DND-41 (cell line): ENCODE measurements around the gene KY.

Source experiments
- ATAC-seq: fragments of 200-7000 bp; cut with Tn5 transposase; 3 replicates; pipeline ENCODE4 v1.9.1; 2021; ENCODE audit warnings: low read depth; ENCODE audit not compliant: insufficient read depth
- DNase-seq: peaks from one replicate; pipeline ENCODE4 v3.0.0-alpha.2; 2020
- H2AFZ ChIP-seq: 2 replicates; pipeline ENCODE4 v1.6.0; 2012; ENCODE audit warnings: low read depth, low read length
- H3K27ac ChIP-seq: 2 replicates; pipeline ENCODE4 v1.5.1; 2012; ENCODE audit warnings: low read length, inconsistent platforms
- H3K27me3 ChIP-seq: fragments of 200-600 bp; sonication (generic); 2 replicates; pipeline ENCODE4 v1.6.0; 2012; ENCODE audit warnings: low read length, mild to moderate bottlenecking, inconsistent platforms; ENCODE audit not compliant: insufficient read depth, poor library complexity
- H3K36me3 ChIP-seq: 2 replicates; pipeline ENCODE4 v1.5.1; 2012; ENCODE audit warnings: low read length, inconsistent platforms; ENCODE audit not compliant: insufficient read depth
- H3K4me1 ChIP-seq: 2 replicates; pipeline ENCODE4 v1.5.1; 2012; ENCODE audit warnings: mild to moderate bottlenecking, low read length; ENCODE audit not compliant: insufficient read depth
- H3K4me2 ChIP-seq: 2 replicates; pipeline ENCODE4 v1.6.0; 2012; ENCODE audit warnings: mild to moderate bottlenecking, moderate library complexity, low read length, inconsistent platforms; ENCODE audit not compliant: insufficient read depth
- H3K4me3 ChIP-seq, 2 experiments: fragments of 200-600 bp in 1 of 2; shearing (Covaris generic) in 1 of 2; 2 replicates each; pipeline ENCODE4 v1.5.1; 2012 to 2016; ENCODE audit warnings: inconsistent platforms in 2 of 2, low read length in 2 of 2, mild to moderate bottlenecking in 2 of 2, low read depth in 1 of 2, moderate library complexity in 1 of 2
- H3K79me2 ChIP-seq: 2 replicates; pipeline ENCODE4 v1.6.0; 2012; ENCODE audit warnings: low read length, inconsistent platforms; ENCODE audit not compliant: insufficient read depth
- H3K9ac ChIP-seq: 2 replicates; pipeline ENCODE4 v1.6.0; 2012; ENCODE audit warnings: low read depth, mild to moderate bottlenecking, inconsistent platforms, low read length, moderate library complexity
- H3K9me3 ChIP-seq: 2 replicates; pipeline ENCODE4 v1.5.1; 2012; ENCODE audit warnings: low read length, moderate library complexity, mild to moderate bottlenecking, inconsistent platforms; ENCODE audit not compliant: insufficient read depth, severe bottlenecking
- H4K20me1 ChIP-seq: 2 replicates; pipeline ENCODE4 v1.6.0; 2012; ENCODE audit warnings: low read length; ENCODE audit not compliant: insufficient read depth
- CTCF ChIP-seq: IDR thresholded peaks from 2 replicates; pipeline ENCODE4 v1.5.1; 2012; ENCODE audit warnings: borderline replicate concordance, low read length, moderate library complexity, mild to moderate bottlenecking; ENCODE audit not compliant: poor library complexity, severe bottlenecking; ENCODE audit errors: extremely low read depth
- EZH2 ChIP-seq: IDR thresholded peaks from 3 replicates; pipeline ENCODE4 v1.6.1; 2012; ENCODE audit warnings: borderline replicate concordance, low read depth, mild to moderate bottlenecking, moderate library complexity, low read length, inconsistent platforms; ENCODE audit not compliant: severe bottlenecking

The KY gene

DNA sequence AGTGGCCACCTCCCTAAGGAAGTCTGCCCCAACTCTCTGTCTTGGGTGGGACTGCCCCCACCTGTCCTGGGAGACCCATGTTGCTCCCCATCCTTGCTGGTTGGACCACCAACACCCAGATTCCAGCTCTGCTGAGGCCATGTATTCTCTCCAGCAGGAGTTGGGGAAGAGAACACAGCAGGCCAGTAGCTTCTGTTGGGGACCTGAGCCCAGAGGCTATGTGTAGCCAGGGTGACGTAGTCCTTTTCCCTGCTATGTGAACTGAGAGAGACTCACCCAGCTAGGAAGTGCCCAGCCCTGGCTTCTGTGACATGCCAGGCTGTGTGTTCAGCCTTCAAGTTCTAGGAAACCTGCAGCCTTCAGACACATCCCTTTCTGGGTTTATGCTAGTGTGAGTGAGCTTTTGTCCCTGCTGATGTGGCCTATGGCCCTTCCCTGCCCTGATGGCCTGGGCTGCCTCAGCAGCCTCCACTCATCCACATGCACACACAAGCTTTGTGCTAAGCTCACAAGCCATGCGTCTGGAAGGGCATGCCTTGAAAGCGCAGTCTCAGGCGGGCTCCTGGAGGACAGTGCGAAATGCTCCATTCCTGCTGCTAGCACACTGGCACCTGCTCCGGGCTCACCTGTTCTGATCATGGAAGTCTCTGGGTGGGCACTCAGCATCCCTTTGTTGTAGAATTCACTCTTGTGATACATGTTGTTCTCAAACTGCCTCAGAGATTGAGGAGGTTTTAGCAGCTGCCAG is 42.6 kb downstream of the KY start:
- Histone ChIP-seq H3K79me2 (no peaks in the 10 kb centered on the region), H3K4me1 (no peaks in the 10 kb centered on the region), H3K4me3 (no peak overlapping the region), H3K36me3 (no peaks in the 10 kb centered on the region), H3K27me3 (peaks cover 8% of the 10 kb centered on the region), H3K4me2 (no peak overlapping the region), H3K9me3 (no peaks in the 10 kb centered on the region), H2AFZ (no peak overlapping the region), H3K27ac (no peak overlapping the region), H3K9ac (no peak overlapping the region), H4K20me1 (no peaks in the 10 kb centered on the region)
- ATAC-seq (no peak), DNase-seq (no peak)
- no peak for TF ChIP-seq EZH2
- no peak for TF ChIP-seq CTCF

- no peaks in the 10 kb centered on the region for H3K9me3 ChIP-seq
- ATAC-seq (no peak), DNase-seq (no peak)
- TF ChIP-seq CTCF (no peak), EZH2 (no peak)
- H2AFZ ChIP-seq: no peak overlapping the region
- H3K36me3 ChIP-seq: no peaks in the 10 kb centered on the region
- H3K79me2 ChIP-seq: no peaks in the 10 kb centered on the region
- H3K9ac ChIP-seq: no peak overlapping the region
- no peaks in the 10 kb centered on the region for H3K4me1 ChIP-seq
- peaks cover 8% of the 10 kb centered on the region for H3K27me3 ChIP-seq
- no peak overlapping the region for H3K4me3 ChIP-seq
- no peak overlapping the region for H3K4me2 ChIP-seq
- H3K27ac ChIP-seq: no peak overlapping the region
- no peaks in the 10 kb centered on the region for H4K20me1 ChIP-seq
Observed at GRCh38 chr3:134607054-134608022, 43.5 kb downstream of the KY start.

- H3K4me1 ChIP-seq: no peaks in the 10 kb centered on the region
- no peaks in the 10 kb centered on the region for H3K9me3 ChIP-seq
- no peak overlapping the region for H2AFZ ChIP-seq
- TF ChIP-seq CTCF: no peak
- TF ChIP-seq EZH2: no peak
- no peak overlapping the region for H3K9ac ChIP-seq
- H3K4me2 ChIP-seq: no peak overlapping the region
- no peak overlapping the region for H3K4me3 ChIP-seq
- ATAC-seq: no peak
- H3K36me3 ChIP-seq: no peaks in the 10 kb centered on the region
- H3K79me2 ChIP-seq: no peaks in the 10 kb centered on the region
- H3K27me3 ChIP-seq: peaks cover 8% of the 10 kb centered on the region
- DNase-seq: no peak
- H3K27ac ChIP-seq: no peak overlapping the region
- H4K20me1 ChIP-seq: no peaks in the 10 kb centered on the region; the same call in 1 of the 2 replicates
Observed at GRCh38 chr3:134606033-134607025, 44.5 kb downstream of the KY start.
